HEK293 (cell line): ENCODE results near the gene VPS13D.

Experiments used
- CTCF ChIP-seq: fragments of 450-650 bp; formaldehyde crosslinking; IDR thresholded peaks from 2 replicates; pipeline ENCODE4 v1.5.1; 2016; ENCODE audit warnings: missing biosample characterization, missing genetic modification characterization
- MYNN ChIP-seq: fragments of 450-650 bp; formaldehyde crosslinking; IDR thresholded peaks from 2 replicates; pipeline ENCODE4 v1.5.1; 2016; ENCODE audit warnings: missing biosample characterization, missing genetic modification characterization, borderline replicate concordance
- PRDM1 ChIP-seq: fragments of 450-650 bp; formaldehyde crosslinking; IDR thresholded peaks from 2 replicates; pipeline ENCODE4; 2016; ENCODE audit warnings: missing biosample characterization, missing genetic modification characterization
- REST ChIP-seq: fragments of 450-650 bp; formaldehyde crosslinking; IDR thresholded peaks from 2 replicates; pipeline ENCODE4 v1.5.1; 2016; ENCODE audit warnings: missing biosample characterization, missing genetic modification characterization
- ZBTB17 ChIP-seq: fragments of 450-650 bp; formaldehyde crosslinking; IDR thresholded peaks from 2 replicates; pipeline ENCODE4 v1.5.1; 2016; ENCODE audit warnings: missing biosample characterization, missing genetic modification characterization
- ZBTB7A ChIP-seq: fragments of 450-650 bp; formaldehyde crosslinking; IDR thresholded peaks from 2 replicates; pipeline ENCODE4 v1.5.1; 2016; ENCODE audit warnings: low read depth, missing biosample characterization, missing genetic modification characterization
- ZNF112 ChIP-seq: fragments of 450-650 bp; formaldehyde crosslinking; IDR thresholded peaks from 2 replicates; pipeline ENCODE4 v1.5.0; 2017; ENCODE audit warnings: missing biosample characterization, missing genetic modification characterization
- ZNF274 ChIP-seq, 2 experiments: fragments of 200-500 bp in 1 of 2; fragments of 450-650 bp in 1 of 2; sonication (Bioruptor generic) in 1 of 2; formaldehyde crosslinking in 1 of 2; IDR thresholded peaks; 2 replicates each; pipeline versions ENCODE4 v1.5.1 to v1.6.1; 2014 to 2016; ENCODE audit warnings: borderline replicate concordance in 1 of 2, inconsistent platforms in 1 of 2, low read length in 1 of 2, missing biosample characterization in 1 of 2, missing genetic modification characterization in 1 of 2
- ZNF488 ChIP-seq: fragments of 450-650 bp; formaldehyde crosslinking; IDR thresholded peaks from 2 replicates; pipeline ENCODE4 v1.5.1; 2016; ENCODE audit warnings: missing biosample characterization, missing genetic modification characterization
- ZNF521 ChIP-seq: fragments of 450-650 bp; formaldehyde crosslinking; IDR thresholded peaks from 2 replicates; pipeline ENCODE4 v1.5.1; 2017; ENCODE audit warnings: missing biosample characterization, mild to moderate bottlenecking, missing genetic modification characterization
- ZNF549 ChIP-seq: fragments of 450-650 bp; IDR thresholded peaks from 2 replicates; pipeline ENCODE4 v1.5.1; 2018; ENCODE audit warnings: missing biosample characterization, missing genetic modification characterization, mild to moderate bottlenecking, inconsistent platforms, moderate library complexity

- TF ChIP-seq CTCF (tag by site-specific recombination) (no peak), ZNF488 (tag by site-specific recombination) (no peak), ZBTB7A (tag by site-specific recombination) (no peak), ZBTB17 (tag by site-specific recombination) (no peak), ZNF549 (tag by site-specific recombination) (no peak), ZNF274 (IDR thresholded peaks at IDR 0.05; ENCODE audit: low read length) (no peak), ZNF274 (tag by site-specific recombination; IDR thresholded peaks at IDR 0.05; ENCODE audit: borderline replicate concordance) (no peak), ZNF521 (no peak), MYNN (tag by site-specific recombination) (no peak), ZNF112 (tag by site-specific recombination) (no peak), PRDM1 (tag by site-specific recombination) (no peak), REST (tag by site-specific recombination) (no peak)
Measured at GRCh38 chr1:12528021-12528852, 298.4 kb downstream of the VPS13D start.
